ENCODE results near the gene SCO2. TPM values are rescaled to one million over a fixed set of nuclear protein-coding genes. Genes with fewer than 3 reads are reported as not detected.

SCO2 gene
- total RNA-seq, 1 experiment from 2014 or later: 2.4 TPM

GRCh38 chr22:50503475-50504145 lies 21.8 kb downstream of the SCO2 start:
- intact Hi-C loops (cut with micrococcal nuclease): no loop called here
- no peak for TF ChIP-seq CTCF (IDR thresholded peaks at IDR 0.05; ENCODE audit: unreplicated experiment)
- ChIA-PET CTCF (interaction anchor here (0.6 kb wide), 2 partner anchors 74 to 199 kb away, joined by 3 read pairs; no protein-coding TSS in a partner anchor), POLR2A (no interaction called here)
- no TSS peak for BruUV-seq (replicated peaks)
- H3K4me3 Mint-ChIP-seq (ENCODE audit: unreplicated experiment): no peak overlapping the region
- DNase-seq (ENCODE audit: unreplicated experiment): no peak
- no peak overlapping the region for H3K27ac Mint-ChIP-seq (ENCODE audit: low read depth, unreplicated experiment)
- H3K4me1 Mint-ChIP-seq (ENCODE audit: insufficient read depth, unreplicated experiment): peaks cover 5% of the 10 kb centered on the region
- H3K36me3 Mint-ChIP-seq (ENCODE audit: insufficient read depth, unreplicated experiment): no peaks in the 10 kb centered on the region
- no peaks in the 10 kb centered on the region for H3K27me3 Mint-ChIP-seq (ENCODE audit: insufficient read depth, unreplicated experiment)
- no peaks in the 10 kb centered on the region for H3K9me3 Mint-ChIP-seq (ENCODE audit: unreplicated experiment)

- BruUV-seq (replicated peaks): TSS peak; percentile 42
- peaks cover 7% of the 10 kb centered on the region for H3K4me1 Mint-ChIP-seq (ENCODE audit: insufficient read depth, unreplicated experiment)
- TF ChIP-seq CTCF (IDR thresholded peaks at IDR 0.05; ENCODE audit: unreplicated experiment): no peak
- intact Hi-C loops (cut with micrococcal nuclease): no loop called here
- H3K27me3 Mint-ChIP-seq (ENCODE audit: insufficient read depth, unreplicated experiment): no peaks in the 10 kb centered on the region
- CTCF ChIA-PET: interaction anchor here (0.6 to 1.9 kb wide), 2 partner anchors 60 to 74 kb away, joined by 3 to 7 read pairs; partner anchors contain the start of gene SYCE3
- POLR2A ChIA-PET: no interaction called here
- H3K4me3 Mint-ChIP-seq (ENCODE audit: unreplicated experiment): no peak overlapping the region
- H3K27ac Mint-ChIP-seq (ENCODE audit: low read depth, unreplicated experiment): no peak overlapping the region
- H3K9me3 Mint-ChIP-seq (ENCODE audit: unreplicated experiment): no peaks in the 10 kb centered on the region
- no peaks in the 10 kb centered on the region for H3K36me3 Mint-ChIP-seq (ENCODE audit: insufficient read depth, unreplicated experiment)
- DNase-seq (ENCODE audit: unreplicated experiment): no peak
These were observed 22.5 kb downstream of the SCO2 start for GRCh38 chr22:50502628-50503474.

GRCh38 chr22:50502096-50502495 lies 23.3 kb downstream of the SCO2 start:
- H3K36me3 Mint-ChIP-seq (ENCODE audit: insufficient read depth, unreplicated experiment): no peaks in the 10 kb centered on the region
- ChIA-PET CTCF (interaction anchor here (0.6 to 1.9 kb wide), 2 partner anchors 25 to 61 kb away, joined by 3 to 7 read pairs; partner anchors contain the start of gene SYCE3), POLR2A (no interaction called here)
- H3K27me3 Mint-ChIP-seq (ENCODE audit: insufficient read depth, unreplicated experiment): no peaks in the 10 kb centered on the region
- H3K4me3 Mint-ChIP-seq (ENCODE audit: unreplicated experiment): no peak overlapping the region
- no peak for DNase-seq (ENCODE audit: unreplicated experiment)
- BruUV-seq (replicated peaks): no TSS peak
- no peak overlapping the region for H3K27ac Mint-ChIP-seq (ENCODE audit: low read depth, unreplicated experiment)
- intact Hi-C loops (cut with micrococcal nuclease): no loop called here
- no peak for TF ChIP-seq CTCF (IDR thresholded peaks at IDR 0.05; ENCODE audit: unreplicated experiment)
- H3K4me1 Mint-ChIP-seq (ENCODE audit: insufficient read depth, unreplicated experiment): peaks cover 7% of the 10 kb centered on the region
- H3K9me3 Mint-ChIP-seq (ENCODE audit: unreplicated experiment): no peaks in the 10 kb centered on the region

GRCh38 chr22:50500452-50500851 lies 24.9 kb downstream of the SCO2 start:
- intact Hi-C loops (cut with micrococcal nuclease): no loop called here
- no peak for DNase-seq (ENCODE audit: unreplicated experiment)
- Mint-ChIP-seq H3K36me3 (ENCODE audit: insufficient read depth, unreplicated experiment) (no peaks in the 10 kb centered on the region), H3K27me3 (ENCODE audit: insufficient read depth, unreplicated experiment) (no peaks in the 10 kb centered on the region), H3K27ac (ENCODE audit: low read depth, unreplicated experiment) (no peak overlapping the region), H3K9me3 (ENCODE audit: unreplicated experiment) (no peaks in the 10 kb centered on the region), H3K4me3 (ENCODE audit: unreplicated experiment) (no peak overlapping the region), H3K4me1 (ENCODE audit: insufficient read depth, unreplicated experiment) (peaks cover 7% of the 10 kb centered on the region)
- CTCF ChIA-PET: interaction anchor here (0.7 kb wide), 1 partner anchor 26 kb away, joined by 3 read pairs; no protein-coding TSS in a partner anchor
- BruUV-seq (replicated peaks): no TSS peak
- TF ChIP-seq CTCF (IDR thresholded peaks at IDR 0.05; ENCODE audit: unreplicated experiment): no peak
- POLR2A ChIA-PET: interaction anchor here (0.7 kb wide), 1 partner anchor 118 kb away, joined by 3 read pairs; no protein-coding TSS in a partner anchor

Data from MCF 10A (cell line).